Measurements from ENCODE around the gene ZNF652.
"Not testable (repeated sequence)": the region's sequence is repeated elsewhere in the genome, so short reads cannot be mapped to it uniquely, and the experiment has no call there.

Gene ZNF652

GRCh38 chr17:49299996-49300395 is 62.1 kb downstream of the ZNF652 start:
- no peak for DNase-seq

- no peak for DNase-seq
Measured at GRCh38 chr17:49298371-49298976, 63.6 kb downstream of the ZNF652 start.

- DNase-seq, result no peak
Measured at GRCh38 chr17:49297141-49297540, 64.9 kb downstream of the ZNF652 start.

GRCh38 chr17:49294122-49294521 is 67.9 kb downstream of the ZNF652 start:
- no peak for DNase-seq

GRCh38 chr17:49292901-49293300 is 69.1 kb downstream of the ZNF652 start:
- DNase-seq, result no peak

- no peak for DNase-seq
Measured at GRCh38 chr17:49291929-49292328, 70.1 kb downstream of the ZNF652 start.

GRCh38 chr17:49290690-49291359 is 71.2 kb downstream of the ZNF652 start:
- DNase-seq, result peak; percentile 61

- no peak for DNase-seq
Measured at GRCh38 chr17:49288388-49288787, 73.7 kb downstream of the ZNF652 start.

- no peak for DNase-seq
Measured at GRCh38 chr17:49287481-49287880, 74.6 kb downstream of the ZNF652 start.

- not testable (repeated sequence) for DNase-seq
Measured at GRCh38 chr17:49286261-49286973, 75.6 kb downstream of the ZNF652 start.

GRCh38 chr17:49285716-49286115 is 76.3 kb downstream of the ZNF652 start:
- DNase-seq, result no peak

GRCh38 chr17:49280918-49281317 is 81.1 kb downstream of the ZNF652 start:
- no peak for DNase-seq

GRCh38 chr17:49280061-49280460 is 82.0 kb downstream of the ZNF652 start:
- DNase-seq, result no peak

- DNase-seq, result not testable (repeated sequence)
Measured at GRCh38 chr17:49279263-49280015, 82.6 kb downstream of the ZNF652 start.

GRCh38 chr17:49278076-49278475 is 84.0 kb downstream of the ZNF652 start:
- DNase-seq, result no peak

GRCh38 chr17:49277638-49278037 is 84.4 kb downstream of the ZNF652 start:
- DNase-seq, result no peak

- DNase-seq, result not testable (repeated sequence)
Measured at GRCh38 chr17:49275981-49276380, 86.1 kb downstream of the ZNF652 start.

GRCh38 chr17:49269356-49269755 is 92.7 kb downstream of the ZNF652 start:
- DNase-seq, result no peak

- no peak for DNase-seq
Measured at GRCh38 chr17:49267912-49268311, 94.1 kb downstream of the ZNF652 start.

- DNase-seq, result no peak
Measured at GRCh38 chr17:49266233-49266632, 95.8 kb downstream of the ZNF652 start.

GRCh38 chr17:49261540-49261939 is 100.5 kb downstream of the ZNF652 start:
- DNase-seq, result not testable (repeated sequence)

- no peak for DNase-seq
Measured at GRCh38 chr17:49260817-49261291, 101.2 kb downstream of the ZNF652 start.
